ENCODE data around the gene CDCA8. TPM values are rescaled to one million over a fixed set of nuclear protein-coding genes. Genes with fewer than 3 reads are reported as not detected.

Gene CDCA8
- total and polyA plus RNA-seq, 2 of the 4 experiments (the other 2 are of a cell fraction): 5.9 to 25.7 TPM

DNA sequence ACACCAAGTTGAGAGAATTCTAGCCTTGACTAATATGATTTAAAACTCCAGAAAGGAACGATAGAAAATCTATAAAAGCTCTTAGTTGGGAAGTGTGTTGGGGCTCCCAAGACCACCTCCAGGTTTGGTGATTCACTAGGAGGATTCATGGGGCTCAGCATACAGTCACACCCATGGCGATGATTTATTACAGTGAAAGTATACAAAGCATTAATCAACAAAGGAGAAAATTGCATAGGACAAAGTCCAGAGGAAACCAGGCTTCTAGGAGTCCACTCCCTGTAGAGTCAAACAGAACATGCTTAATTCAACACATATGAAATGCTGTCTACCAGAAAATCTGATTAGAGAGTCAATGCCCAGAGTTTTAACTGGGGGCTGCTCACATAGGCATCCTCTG, 4.8 kb downstream of the CDCA8 start:
- Histone ChIP-seq H2BK15ac (ENCODE audit: low read depth, low read length) (no peak overlapping the region), H3K79me1 (ENCODE audit: low read depth in 1 of 2, low read length in 2 of 2) (peaks cover 22 to 23% of the 10 kb centered on the region in 2 experiments), H2BK120ac (ENCODE audit: low read depth, low read length) (no peak overlapping the region), H4K20me1 (ENCODE audit: insufficient read depth, low read length) (no peaks in the 10 kb centered on the region), H4K5ac (ENCODE audit: low read depth, low read length) (no peak overlapping the region), H3K9me1 (ENCODE audit: insufficient read depth, low read length) (no peaks in the 10 kb centered on the region), H3K4me1 (ENCODE audit: control insufficient read depth, insufficient read depth, low read length) (no peaks in the 10 kb centered on the region), H3K9ac (ENCODE audit: low read depth, low read length) (no peak overlapping the region), H2AFZ (replicated peaks; ENCODE audit: low read length, poor library complexity) (no peak overlapping the region), H2AK9ac (replicated peaks; ENCODE audit: low read depth, low read length, poor library complexity) (no peak overlapping the region), H3K27me3 (ENCODE audit: control insufficient read depth, insufficient read depth, low read length) (no peaks in the 10 kb centered on the region), H2AK5ac (ENCODE audit: low read depth, low read length) (no peak overlapping the region), H4K91ac (ENCODE audit: insufficient read depth, low read depth, low read length) (no peak overlapping the region), H2BK20ac (ENCODE audit: low read depth, low read length) (no peak overlapping the region), H2BK5ac (ENCODE audit: low read depth, low read length, poor library complexity, severe bottlenecking) (no peak overlapping the region), H3K4ac (ENCODE audit: low read depth, low read length) (no peak overlapping the region), H3K18ac (ENCODE audit: low read depth, low read length) (no peak overlapping the region), H4K8ac (ENCODE audit: low read depth in 2 of 2, low read length in 2 of 2) (no peak overlapping the region), H3K4me2 (ENCODE audit: low read depth, low read length) (no peak overlapping the region), H3K4me3 (ENCODE audit: insufficient read depth, low read depth, low read length) (no peak overlapping the region), H3K9me3 (ENCODE audit: control insufficient read depth, insufficient read depth, low read length) (no peaks in the 10 kb centered on the region), H3K23ac (ENCODE audit: low read depth, low read length) (no peak overlapping the region), H3K36me3 (ENCODE audit: control insufficient read depth, insufficient read depth, low read length) (peaks cover 11% of the 10 kb centered on the region), H3K56ac (ENCODE audit: extremely low read depth, insufficient read depth, low read length) (no peak overlapping the region), H3K14ac (replicated peaks; ENCODE audit: low read depth, low read length) (no peak overlapping the region), H3K27ac (ENCODE audit: insufficient read depth, low read length) (no peak overlapping the region)
- ChIA-PET CTCF (no interaction called here), POLR2A (ENCODE audit: unreplicated experiment) (no interaction called here)
- DNase-seq: no peak
- TF ChIP-seq ELK1 (IDR thresholded peaks at IDR 0.05; ENCODE audit: borderline replicate concordance, low read depth, low read length) (no peak), NFE2L2 (IDR thresholded peaks at IDR 0.05; ENCODE audit: low read depth, low read length) (no peak), CEBPB (IDR thresholded peaks at IDR 0.05; ENCODE audit: low read depth, low read length) (no peak), RCOR1 (IDR thresholded peaks at IDR 0.05; ENCODE audit: insufficient replicate concordance, low read length) (no peak), RFX5 (IDR thresholded peaks at IDR 0.05; ENCODE audit: low read depth, low read length) (no peak), MAFK (IDR thresholded peaks at IDR 0.05; ENCODE audit: low read depth, low read length) (no peak), MAZ (IDR thresholded peaks at IDR 0.05; ENCODE audit: borderline replicate concordance, low read depth, low read length) (no peak), USF2 (IDR thresholded peaks at IDR 0.05; ENCODE audit: low read depth, low read length) (no peak), CTCF (conservative IDR thresholded peaks at IDR 0.05; ENCODE audit: low read depth, low read length) (no peak), MXI1 (IDR thresholded peaks at IDR 0.05; ENCODE audit: borderline replicate concordance, low read depth, low read length) (no peak), POLR2A (IDR thresholded peaks at IDR 0.05; ENCODE audit: low read depth, low read length) (no peak), CHD1 (IDR thresholded peaks at IDR 0.05; ENCODE audit: low read depth, low read length) (no peak), BHLHE40 (IDR thresholded peaks at IDR 0.05; ENCODE audit: low read depth, low read length) (no peak), RAD21 (IDR thresholded peaks at IDR 0.05; ENCODE audit: low read length) (no peak), FOS (IDR thresholded peaks at IDR 0.05; ENCODE audit: low read depth, low read length) (no peak), SMC3 (IDR thresholded peaks at IDR 0.05; ENCODE audit: low read depth, low read length) (no peak)
- no peak for ATAC-seq (ENCODE audit: low read depth)
- 100% methylated on average over 1 of the region's 2 CpGs; no CpG with 5 or more reads in 1 of the 2 experiments for WGBS, 2 experiments (ENCODE audit: extremely low coverage in 2 of 2, insufficient read length in 1 of 2)
- BruUV-seq (replicated peaks): no TSS peak
- in situ Hi-C loops (cut with MboI; ENCODE audit: low sequenced_read_pairs) (no loop called here), dilution Hi-C loops (cut with HindIII; ENCODE audit: low sequenced_read_pairs, unreplicated experiment) (no loop called here), intact Hi-C loops (cut with micrococcal nuclease) (no loop called here)

Measured in IMR-90 (cell line).